HG03175 (cell line): ENCODE data around the gene ZMYND19.
"Not testable (repeated sequence)": the region's sequence is repeated elsewhere in the genome, so short reads cannot be mapped to it uniquely, and the experiment has no call there.

ENCODE experiments used
- ATAC-seq: cut with Tn5 transposase; IDR thresholded peaks from one replicate; pipeline ENCODE4 v1.9.1; 2021; ENCODE audit warnings: mild to moderate bottlenecking, moderate library complexity; ENCODE audit not compliant: unreplicated experiment

Gene ZMYND19

GRCh38 chr9:137589441-137590122 is 730 bp downstream of the ZMYND19 start:
- ATAC-seq: peak; percentile 20

GRCh38 chr9:137588891-137589290 is 1.4 kb downstream of the ZMYND19 start:
- ATAC-seq: no peak

- ATAC-seq: no peak
These were observed 2.0 kb downstream of the ZMYND19 start for GRCh38 chr9:137588311-137588710.

GRCh38 chr9:137586854-137587253 is 3.5 kb downstream of the ZMYND19 start:
- no peak for ATAC-seq

GRCh38 chr9:137583957-137584356 is 6.4 kb downstream of the ZMYND19 start:
- ATAC-seq: no peak

- no peak for ATAC-seq
These were observed 7.0 kb downstream of the ZMYND19 start for GRCh38 chr9:137583347-137583746.

- ATAC-seq: no peak
These were observed 7.9 kb downstream of the ZMYND19 start for GRCh38 chr9:137582286-137582860.

- ATAC-seq: no peak
These were observed 8.7 kb downstream of the ZMYND19 start for GRCh38 chr9:137581361-137582285.

GRCh38 chr9:137580954-137581322 is 9.4 kb downstream of the ZMYND19 start:
- ATAC-seq: no peak

GRCh38 chr9:137580209-137580953 is 9.9 kb downstream of the ZMYND19 start:
- no peak for ATAC-seq

- no peak for ATAC-seq
These were observed 11.1 kb downstream of the ZMYND19 start for GRCh38 chr9:137579259-137579604.

- ATAC-seq: peak; percentile 96
These were observed 11.6 kb downstream of the ZMYND19 start, which contains the start of gene DPH7 for GRCh38 chr9:137578518-137579258. TSS of gene DPH7 (minus strand) at chr9:137578925. CDS start at chr9:137578777, 148 bp downstream.

GRCh38 chr9:137575716-137576411 is 14.4 kb downstream of the ZMYND19 start:
- ATAC-seq: no peak

GRCh38 chr9:137575364-137575715 is 15.0 kb downstream of the ZMYND19 start:
- no peak for ATAC-seq

- ATAC-seq: no peak
These were observed 16.1 kb downstream of the ZMYND19 start for GRCh38 chr9:137574192-137574591.

- ATAC-seq: no peak
These were observed 19.7 kb downstream of the ZMYND19 start for GRCh38 chr9:137570566-137570965.

GRCh38 chr9:137569609-137570203 is 20.6 kb downstream of the ZMYND19 start:
- ATAC-seq: no peak

GRCh38 chr9:137568445-137568844 is 21.9 kb downstream of the ZMYND19 start:
- not testable (repeated sequence) for ATAC-seq

- ATAC-seq: no peak
These were observed 25.4 kb downstream of the ZMYND19 start for GRCh38 chr9:137564817-137565411.
